GM18858 (cell line): ENCODE data around the gene TMPRSS2.

Experiments used
- ATAC-seq: cut with Tn5 transposase; IDR thresholded peaks from one replicate; pipeline ENCODE4 v1.9.1; 2021; ENCODE audit not compliant: unreplicated experiment

TMPRSS2 gene

DNA sequence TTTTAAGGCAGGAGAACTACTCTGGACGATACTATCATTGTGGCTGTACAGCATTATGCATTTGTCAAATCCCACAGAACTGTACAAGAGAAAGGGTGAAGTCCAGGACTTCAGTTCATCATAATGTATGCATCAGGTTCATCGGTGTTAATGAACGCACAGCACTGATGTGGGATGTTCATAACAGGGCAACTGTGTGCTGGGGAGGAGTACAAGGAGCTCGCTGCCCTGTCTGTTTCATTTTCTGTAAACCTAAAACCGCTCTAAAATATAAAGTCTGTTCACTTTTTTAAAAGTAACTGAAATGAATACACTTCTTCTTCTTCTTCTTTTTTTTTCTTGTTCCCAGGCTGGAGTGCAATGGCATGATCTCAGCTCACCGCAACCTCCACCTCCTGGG lies 25.0 kb downstream of the TMPRSS2 start:
- no peak for ATAC-seq

DNA sequence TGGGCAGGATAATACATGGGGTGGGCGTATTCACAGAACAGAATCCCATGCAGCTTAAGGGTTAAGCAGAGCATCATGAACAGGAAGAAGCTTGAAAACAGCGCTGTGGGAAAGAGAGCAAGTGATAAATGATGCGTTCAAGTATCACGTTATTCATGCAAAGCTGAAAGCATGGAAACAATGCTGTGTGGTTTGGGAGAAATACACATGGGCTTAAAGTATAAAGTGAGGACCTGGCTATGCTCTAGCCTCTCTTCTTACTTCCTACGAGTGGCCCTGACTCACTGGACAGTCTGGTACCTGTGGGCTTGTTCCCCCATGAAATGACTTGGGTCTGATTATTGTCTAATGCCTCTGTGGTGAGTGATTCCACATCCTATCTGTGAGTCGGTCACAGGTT lies 25.7 kb downstream of the TMPRSS2 start:
- ATAC-seq, result no peak

DNA sequence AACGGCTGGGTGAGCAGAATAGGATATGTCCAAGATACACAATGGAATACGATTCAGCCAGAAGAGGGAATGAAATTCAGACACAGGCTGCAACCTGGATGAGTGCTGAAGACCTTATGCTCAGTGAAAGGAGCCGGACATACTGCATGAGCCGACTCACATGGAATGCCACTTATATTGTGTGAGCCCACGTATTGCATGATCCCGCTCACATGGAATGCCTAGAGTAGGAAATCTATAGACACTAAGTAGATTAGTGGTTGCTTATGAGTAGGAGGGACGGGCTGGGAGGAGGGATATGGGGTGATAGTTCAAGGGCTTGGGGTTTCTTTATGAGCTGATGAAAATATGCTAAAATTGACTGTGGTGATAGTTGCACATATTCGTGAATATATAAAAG lies 26.8 kb downstream of the TMPRSS2 start:
- ATAC-seq, result no peak

DNA sequence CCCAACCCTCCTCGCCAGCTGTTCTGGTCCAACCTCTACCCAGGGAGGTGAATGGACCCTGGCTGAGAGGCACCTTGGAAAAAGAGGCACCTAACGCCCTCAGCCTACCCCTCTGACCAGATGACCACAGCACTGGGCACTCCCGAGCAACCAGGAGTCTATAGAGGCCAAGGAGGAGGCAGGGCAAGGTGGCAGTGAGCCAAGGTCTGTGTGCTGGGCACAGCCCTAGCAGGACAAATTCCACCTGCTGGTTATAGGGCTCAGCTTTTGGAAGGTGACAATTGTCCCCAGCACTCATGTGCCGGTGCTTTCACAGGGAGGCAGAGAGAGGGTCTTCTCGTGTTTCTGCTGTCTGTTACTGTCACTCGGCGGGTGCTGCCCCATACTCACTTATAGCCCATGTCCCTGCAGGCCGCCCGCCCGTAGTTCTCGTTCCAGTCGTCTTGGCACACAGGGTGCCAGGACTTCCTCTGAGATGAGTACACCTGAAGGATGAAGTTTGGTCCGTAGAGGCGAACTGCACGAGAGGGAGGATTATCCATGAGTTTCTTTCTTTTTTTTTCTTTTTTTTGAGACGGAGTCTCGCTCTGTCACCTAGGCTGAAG lies 27.8 kb downstream of the TMPRSS2 start:
- ATAC-seq, result no peak

DNA sequence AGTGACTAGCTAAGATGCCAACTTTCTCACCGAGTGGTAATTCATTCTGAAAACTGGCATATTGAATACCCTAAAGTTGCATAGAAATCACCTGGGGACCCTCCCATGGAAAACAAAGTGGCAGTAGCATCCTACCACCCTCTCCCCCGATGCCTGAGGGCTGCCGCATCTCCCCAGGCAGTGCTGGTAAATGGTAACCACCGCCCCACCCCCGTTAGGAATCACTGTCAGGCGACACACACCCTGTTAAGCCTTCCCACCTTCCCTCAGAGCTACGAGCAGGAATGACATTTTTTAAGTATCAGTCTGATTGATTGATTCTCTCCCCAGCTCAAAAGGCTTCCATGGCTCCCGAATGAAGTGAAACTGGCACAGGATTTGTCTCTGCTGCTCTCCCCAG lies 28.3 kb downstream of the TMPRSS2 start:
- ATAC-seq, result no peak

DNA sequence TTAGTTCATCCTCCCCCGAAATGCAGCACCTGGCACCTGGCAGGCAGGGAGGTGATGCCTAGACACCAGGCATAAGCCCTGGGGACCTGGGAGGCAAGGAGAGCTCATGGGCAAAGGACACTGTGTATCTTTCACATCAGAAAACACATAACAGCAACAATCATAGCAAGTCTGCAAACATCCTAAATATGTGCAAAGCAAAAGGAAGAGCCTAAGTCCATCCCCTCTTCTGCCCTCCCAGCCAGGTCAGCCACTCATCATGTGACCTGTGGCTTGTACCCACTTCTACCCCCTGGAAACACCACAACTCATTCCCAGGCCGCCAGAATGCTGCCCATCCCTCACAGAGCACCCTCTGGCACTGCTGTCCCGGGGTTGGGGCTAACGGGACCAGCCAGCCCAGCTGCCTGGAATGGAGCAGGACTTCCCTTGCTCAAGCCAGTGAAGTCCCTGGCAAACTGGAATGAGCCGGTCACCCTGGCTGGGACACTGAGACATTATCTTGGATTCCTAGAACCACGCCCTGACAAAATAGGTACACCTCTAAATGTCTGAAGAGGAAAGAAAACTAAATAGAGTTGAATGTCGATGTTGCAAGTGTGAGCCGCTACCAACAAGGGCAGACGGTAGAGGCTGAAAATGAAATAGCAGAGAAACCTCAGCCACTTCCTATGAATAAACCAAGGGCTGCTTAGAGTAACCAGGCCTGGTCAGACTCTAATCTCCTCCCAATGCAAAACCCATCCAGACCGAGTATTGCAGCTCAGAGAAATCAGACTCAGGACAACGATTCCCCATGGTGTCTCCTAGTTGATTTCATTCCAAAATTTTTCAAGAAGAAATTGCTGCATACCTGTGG lies 29.4 kb downstream of the TMPRSS2 start:
- ATAC-seq, result no peak

DNA sequence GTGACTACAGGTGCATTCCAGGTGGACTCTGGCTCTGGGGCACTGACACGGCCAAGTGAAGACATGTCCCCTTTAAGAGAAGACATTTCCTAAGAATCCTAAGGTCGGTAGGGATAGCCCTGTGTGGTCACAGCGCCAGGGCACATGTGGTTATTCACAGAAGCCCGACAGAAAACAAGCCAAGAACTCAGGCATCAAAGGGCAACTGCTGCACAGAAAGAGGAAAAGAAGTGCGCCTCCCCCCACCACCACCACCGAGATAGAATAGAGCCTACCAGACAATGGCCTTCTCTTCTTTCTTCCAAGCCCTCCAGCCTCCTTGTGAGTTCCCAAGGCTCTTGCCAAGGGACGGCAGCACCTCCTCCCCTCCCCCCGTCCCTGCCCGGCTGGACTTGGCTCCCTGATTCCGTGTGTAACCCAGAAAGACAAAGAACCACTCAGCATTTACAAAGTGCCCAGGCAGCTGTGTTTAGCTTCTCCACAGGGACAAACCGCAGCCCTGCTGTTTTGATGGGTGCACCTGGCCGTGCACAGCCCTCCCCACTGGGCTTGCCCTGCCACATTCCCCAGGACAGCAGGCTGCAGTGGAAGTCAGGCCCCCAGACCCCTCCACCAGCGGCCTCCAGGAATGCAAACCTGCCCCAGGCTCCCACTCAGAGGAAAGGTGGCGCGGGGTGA lies 30.2 kb downstream of the TMPRSS2 start:
- ATAC-seq, result no peak

DNA sequence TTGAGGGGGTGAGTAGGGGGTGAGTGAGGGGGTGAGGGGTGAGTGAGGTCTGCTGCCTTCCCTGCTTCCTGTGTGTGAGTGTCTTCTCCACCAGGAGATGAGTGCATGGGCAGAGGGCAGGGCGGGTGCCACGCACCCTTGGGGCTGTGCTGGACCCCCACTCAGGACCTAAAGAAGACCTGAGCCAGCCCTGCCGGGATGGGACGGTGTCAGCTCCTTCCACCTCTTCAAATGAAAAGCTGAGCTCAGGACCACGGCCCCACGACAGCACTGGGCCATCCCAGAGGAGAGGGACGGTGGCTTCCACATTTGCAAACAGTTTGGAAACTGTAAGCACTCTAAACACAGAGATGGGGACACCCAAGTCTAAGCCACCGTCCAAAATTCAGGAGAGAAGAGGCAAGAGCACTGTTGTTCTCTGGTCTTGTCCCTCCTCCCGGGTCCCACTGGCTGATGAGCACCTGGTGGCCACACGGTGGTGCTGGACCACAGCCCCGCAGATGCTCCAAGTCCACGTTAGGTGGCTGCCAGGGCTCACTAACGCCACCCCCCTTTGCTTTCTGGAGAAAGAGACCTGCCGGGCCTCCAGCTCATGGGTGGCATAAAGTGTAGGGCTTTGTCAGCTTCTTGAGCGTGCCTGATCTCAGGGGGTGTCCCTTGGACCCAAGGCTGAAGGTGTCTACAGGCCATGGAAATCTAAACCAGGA lies 32.1 kb downstream of the TMPRSS2 start:
- no peak for ATAC-seq

DNA sequence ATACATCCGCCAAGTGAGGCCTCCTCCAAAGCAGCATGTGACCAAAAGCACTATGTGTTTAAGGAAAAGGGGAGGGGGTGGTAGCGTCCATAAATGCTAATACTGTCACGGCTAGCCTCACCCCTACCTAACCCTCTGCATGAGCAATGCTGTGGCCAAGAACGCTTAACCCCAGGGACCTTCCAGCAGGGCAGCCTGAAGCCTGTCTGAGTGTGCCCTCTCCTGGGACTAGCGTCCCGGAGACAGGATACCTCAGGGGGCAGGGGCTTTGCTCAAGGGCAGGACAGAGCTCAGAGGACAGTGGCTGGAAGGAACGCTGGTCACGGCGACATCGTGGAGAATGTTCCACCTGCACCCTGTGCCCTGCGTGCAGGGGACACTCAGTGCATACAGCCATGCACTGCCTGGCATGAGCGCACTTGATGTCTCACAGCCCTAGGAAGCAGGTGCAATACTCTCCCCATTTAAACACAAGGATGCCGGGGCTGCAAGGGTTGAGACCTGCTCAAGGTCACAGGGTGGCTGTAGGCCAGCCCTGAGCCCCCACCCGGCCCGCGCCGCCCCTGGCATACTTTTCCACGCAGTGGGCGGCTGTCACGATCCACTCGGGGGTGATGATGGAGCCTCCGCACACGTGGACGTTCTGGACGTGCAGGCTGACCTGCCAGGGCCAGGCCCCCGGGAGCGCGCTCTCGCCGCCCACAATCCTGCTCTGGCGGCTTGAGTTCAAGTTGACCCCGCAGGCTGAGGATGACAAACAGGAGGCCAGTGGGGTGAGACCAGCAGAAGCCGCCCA lies 35.0 kb downstream of the TMPRSS2 start:
- no peak for ATAC-seq

DNA sequence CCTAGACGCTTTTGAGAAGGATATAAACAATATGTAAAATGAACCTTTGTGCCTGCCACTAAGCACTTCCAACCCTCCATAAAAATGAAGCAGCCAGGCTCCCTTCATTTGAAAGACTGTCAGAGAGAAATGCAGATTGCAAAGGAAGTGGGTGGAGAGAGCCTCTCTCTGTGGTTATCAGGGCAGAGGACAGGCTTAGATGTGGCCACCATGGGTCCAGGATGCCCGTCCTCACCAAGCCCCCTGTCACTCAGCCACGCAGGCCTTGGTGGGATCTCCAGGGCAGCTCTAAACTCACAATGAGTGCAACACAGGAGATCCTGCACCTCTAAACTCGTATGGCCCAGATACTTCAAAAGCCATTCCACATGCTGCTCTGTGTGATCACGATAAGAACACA lies 37.9 kb downstream of the TMPRSS2 start:
- no peak for ATAC-seq

DNA sequence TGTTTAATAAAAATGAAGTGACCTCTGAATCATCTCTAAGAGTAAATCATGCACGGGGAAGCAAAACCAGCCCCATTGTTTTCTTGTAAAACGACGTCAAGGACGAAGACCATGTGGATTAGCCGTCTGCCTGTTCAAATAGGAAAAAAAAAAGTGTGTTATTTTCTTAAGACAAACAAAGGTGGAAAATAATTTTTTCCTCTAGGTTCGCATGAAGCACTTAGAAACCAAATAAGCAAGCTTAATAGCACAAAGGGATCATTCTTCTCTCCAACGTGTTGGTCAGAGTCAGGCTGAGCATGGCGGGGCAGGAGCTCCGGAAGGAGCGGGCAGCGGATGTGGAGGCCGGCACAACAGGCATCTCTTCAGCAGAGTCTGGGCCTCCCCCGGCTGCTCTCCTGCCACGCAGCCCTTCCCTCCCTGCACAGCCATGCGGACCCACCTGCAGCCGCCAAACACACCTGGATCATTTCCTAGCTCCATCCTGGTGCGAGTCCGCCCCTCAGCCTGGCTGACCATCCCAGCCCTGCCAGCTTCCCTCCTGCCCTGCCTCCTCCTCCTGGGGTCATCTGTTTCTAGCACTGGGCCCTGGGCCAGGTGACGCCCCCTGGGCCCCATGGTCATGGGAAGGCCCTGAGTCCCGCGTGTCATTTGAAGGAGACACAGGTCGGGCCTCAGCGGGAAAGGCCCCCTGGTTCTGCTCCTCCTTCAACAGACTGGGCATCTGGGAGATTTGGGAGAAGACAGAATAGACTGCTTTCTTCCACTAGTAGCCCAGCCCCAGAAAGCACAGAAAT lies 41.7 kb downstream of the TMPRSS2 start:
- ATAC-seq, result no peak

DNA sequence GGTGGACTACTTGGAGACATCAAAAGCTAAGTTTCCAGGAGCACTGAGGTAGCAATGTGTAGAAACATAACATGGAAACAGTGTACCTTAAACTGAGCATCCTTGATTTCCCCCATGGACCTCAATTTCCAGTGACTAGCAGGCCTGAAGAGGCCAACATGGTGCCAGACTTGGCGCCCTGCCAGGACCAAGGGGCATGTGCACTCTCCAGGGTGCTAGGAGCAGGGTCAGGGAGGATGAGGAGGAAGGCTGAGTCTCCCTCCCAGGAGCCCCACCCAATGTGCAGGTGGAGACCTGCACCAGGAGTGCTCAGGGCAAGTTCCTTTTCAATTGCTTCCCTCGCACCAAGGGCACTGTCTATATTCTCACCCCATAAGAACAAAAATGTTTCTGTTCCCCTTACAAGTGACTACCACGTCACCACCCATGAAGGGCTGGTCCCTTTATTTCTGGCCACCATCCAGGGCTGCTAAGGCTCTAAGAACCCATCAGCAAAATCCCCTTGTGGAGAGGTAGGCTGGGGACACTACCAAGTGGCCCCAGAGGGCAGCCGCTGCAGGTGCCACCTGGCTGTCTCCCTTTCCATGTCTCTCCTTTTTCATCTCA lies 42.7 kb downstream of the TMPRSS2 start:
- no peak for ATAC-seq

DNA sequence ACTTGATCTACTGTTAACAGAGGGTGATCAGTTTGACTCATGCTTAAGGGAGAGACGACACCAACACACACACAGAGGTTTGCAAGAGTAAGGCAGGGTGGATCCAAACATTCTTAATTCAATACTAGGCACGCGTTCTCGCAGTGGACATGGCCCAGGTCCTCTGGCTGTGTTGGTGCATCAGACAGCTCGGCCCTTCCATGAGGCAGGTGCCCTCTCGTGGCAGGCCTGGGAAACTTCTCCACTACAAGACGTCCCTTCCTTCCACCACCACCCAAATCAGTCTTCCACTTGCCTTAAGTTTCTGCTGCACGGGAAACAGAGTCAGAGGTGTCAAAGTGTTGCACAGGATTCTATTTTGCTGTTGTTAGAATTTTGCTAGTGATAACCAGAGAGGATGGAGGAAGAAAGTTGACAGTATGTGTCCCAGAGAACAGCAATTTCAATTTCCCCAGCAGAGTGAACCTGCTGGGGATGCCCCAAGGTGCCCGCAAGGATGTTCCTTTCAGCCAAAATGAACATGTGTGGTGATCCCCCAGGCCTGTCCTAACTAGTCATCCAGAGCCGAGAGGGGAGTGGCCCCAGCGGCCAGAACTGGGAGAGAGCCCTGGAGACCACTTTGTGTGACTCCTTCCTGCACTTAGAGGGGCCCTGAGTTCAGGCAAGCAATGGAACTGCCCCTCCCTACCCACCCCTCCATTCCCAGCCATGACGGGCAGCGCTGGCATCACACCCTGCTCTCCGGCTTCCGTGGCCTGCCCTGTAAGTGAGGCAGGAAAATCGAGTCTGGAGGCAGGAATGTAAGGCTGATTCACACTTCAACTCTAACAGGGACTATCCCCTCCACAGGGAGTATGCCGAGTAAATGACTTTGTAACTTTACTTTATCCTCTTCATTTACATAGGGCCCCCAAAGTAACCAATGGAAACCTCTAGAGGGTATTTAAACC lies 47.1 kb downstream of the TMPRSS2 start:
- peak; percentile 47 for ATAC-seq

DNA sequence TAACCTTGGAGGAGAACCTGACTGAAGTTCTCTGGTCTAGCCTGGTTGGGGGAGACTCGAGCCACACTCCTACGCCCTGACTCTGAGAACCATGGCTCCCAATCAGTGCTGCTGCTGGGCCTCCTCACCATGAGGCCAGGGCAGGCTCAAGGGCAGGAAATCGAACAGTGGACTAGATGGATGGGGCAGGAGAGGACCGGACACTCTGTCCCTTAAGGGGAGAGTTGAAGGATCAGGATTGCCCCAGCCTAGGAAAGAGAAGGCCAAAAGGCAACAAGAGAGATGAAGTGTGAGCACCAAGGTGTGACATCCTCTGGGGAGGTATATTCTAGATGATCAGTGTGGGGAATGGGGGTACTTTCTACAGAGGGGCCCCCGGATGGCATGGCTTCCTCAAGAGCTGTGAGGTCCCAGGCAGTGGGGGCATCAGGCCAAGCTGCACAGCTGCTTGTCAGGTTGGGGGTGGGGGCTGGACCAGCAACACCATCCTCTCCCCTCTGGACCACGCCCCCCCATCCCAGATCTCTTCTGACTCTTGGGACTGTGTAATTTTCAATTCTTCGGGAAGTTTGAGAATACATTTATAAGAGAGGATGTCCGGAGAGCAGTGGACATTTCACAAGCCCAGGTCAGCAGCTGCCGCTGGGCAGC lies 47.9 kb downstream of the TMPRSS2 start:
- ATAC-seq, result no peak

DNA sequence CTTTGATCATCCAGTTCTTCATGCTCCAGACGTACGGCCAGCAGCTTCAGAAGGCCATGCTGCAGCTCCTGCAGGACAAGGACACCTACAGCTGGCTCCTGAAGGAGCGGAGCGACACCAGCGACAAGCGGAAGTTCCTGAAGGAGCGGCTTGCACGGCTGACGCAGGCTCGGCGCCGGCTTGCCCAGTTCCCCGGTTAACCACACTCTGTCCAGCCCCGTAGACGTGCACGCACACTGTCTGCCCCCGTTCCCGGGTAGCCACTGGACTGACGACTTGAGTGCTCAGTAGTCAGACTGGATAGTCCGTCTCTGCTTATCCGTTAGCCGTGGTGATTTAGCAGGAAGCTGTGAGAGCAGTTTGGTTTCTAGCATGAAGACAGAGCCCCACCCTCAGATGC lies 49.4 kb downstream of the TMPRSS2 start:
- no peak for ATAC-seq

DNA sequence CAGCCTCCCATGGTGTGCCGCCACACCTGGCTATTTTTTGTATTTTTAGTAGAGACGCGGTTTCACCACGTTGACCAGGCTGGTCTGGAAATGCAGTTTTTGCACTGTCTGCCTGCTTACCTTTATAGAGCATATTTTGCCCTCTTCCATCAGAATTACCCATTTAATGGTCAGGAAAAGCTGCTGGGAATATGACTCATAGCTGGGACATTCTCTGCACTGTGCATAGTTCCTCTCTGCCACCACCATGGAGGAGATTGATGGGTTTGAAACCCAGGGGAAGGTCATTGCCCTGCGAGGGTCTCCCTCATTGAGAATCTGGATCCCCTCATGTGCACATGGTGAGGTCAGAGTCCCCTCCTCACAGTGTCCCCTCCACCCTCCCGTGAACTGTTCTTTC lies 49.8 kb downstream of the TMPRSS2 start:
- ATAC-seq, result no peak

DNA sequence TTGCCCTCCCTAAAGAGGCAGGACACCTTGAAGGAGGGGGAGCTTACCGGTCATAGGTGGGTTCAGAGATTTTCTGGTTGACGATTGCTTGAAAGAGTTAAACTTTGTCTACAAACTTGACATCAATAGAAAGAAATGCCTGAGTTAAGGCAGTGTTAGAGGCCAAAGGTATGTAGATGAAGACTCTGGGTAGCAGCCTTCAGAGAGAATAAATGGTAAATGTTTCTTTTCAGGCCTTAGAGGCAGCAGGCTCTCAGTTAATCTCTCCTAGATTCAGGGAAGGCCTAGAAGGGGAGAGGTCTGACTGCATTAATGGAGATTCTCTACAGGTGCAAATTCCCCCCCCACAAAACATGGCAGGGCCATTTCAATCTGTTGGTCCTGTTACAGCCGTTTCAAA lies 54.2 kb downstream of the TMPRSS2 start:
- no peak for ATAC-seq

DNA sequence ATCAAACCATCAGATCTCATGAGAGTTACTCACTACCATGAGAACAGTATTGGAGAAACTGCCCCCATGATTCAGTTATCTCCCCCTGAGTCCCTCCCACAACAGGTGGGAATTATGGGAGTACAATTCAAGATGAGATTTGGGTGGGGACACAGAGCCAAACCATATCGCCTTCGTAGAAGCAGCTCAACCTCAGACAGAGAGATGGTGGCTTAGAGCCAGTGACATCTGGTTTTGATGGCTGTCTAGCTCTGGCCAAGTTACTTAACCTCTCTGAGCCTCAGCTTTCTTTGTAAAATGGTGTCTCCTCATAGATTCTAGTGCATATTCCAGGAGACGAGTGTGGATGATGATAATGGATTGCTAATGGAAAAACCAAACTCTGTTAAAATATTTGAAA lies 54.8 kb downstream of the TMPRSS2 start:
- ATAC-seq, result no peak
